Stimulated activated CD4-positive, alpha-beta T cell treated with anti-CD3 and anti-CD28 coated beads, TNF-alpha, amount 100 ng/mL, for 1 hour (primary cell): ENCODE data around the gene RAD23A.
"Not testable (repeated sequence)": the region's sequence is repeated elsewhere in the genome, so short reads cannot be mapped to it uniquely, and the experiment has no call there.

Experiments used
- DNase-seq, 3 donors: peaks; one replicate each; pipeline ENCODE4 v3.0.0-alpha.2; 2020; ENCODE audit warnings: low read depth in 3 of 3, low spot score in 1 of 3

The RAD23A gene

DNA sequence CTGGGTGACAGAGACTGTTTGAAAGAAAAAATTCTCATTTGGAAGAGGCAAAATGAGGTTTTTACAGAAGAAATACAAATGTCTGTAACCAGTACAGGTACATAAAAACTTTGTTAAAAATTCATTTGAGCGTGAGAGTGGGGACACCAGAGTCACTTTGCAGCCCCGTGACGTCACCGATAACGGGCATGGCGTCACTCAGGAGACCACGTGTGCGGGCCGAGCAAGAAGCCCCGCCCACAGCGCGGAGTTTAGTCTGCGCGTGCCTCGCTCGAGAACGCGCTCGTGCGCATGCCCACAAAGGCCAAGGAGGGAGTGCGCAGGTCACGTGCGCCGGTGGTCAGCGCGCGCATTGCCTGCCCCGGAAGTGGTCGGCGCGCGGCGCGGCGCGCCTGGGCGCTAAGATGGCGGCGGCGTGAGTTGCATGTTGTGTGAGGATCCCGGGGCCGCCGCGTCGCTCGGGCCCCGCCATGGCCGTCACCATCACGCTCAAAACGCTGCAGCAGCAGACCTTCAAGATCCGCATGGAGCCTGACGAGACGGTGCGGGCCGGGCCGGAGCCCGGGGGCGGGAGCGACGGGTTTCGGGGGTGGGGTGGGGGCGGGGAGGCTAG is at the start of gene RAD23A:
RAD23A (plus strand) TSS at position 384 of the 613 bp plus-strand sequence; CDS start at position 471, 87 bp downstream.
- peak; percentile 92 to 98 (median 96) for DNase-seq

DNA sequence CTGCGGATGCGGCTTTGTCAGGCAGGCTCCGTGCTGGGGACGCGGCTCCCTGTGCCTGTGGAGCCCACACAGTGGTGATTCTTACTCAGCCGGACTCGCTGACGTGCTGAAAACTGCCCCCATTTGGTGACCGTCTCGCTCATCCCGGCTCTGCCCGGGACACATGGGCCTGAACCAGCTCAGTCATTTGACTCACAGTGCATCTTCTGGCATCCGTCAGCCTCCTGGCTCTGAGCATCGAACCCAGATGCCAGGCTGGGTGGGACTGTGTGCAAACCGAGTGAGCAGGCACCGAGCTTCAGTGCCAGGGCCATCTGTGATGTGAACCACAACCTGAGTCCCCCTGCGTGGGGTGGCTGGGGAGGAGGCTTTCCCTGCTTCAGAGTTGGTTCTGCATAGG is 49.2 kb upstream of the RAD23A start:
- DNase-seq = no peak

GRCh38 chr19:12899891-12900518 is 45.7 kb upstream of the RAD23A start:
- DNase-seq = no peak

DNA sequence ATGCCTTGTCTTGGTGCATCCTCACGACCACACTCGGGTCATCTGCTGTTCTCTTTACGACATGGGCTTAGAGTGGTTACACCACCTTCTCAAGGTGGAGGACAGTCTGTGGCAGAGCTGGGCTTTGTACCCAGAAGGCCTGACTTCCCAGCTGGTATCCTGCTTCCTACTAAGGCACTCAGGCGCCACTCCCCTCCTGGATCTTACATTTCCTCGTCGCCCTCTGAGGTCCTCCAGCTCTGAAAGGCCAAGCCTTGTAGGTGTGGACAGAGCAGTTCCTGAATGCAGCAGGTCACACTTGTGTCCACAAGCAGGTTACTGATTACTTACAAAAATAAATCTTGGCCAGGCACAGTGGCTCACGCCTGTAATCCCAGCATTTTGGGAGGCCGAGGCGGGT is 38.5 kb upstream of the RAD23A start:
- DNase-seq = no peak

GRCh38 chr19:12912571-12912970 is 33.1 kb upstream of the RAD23A start:
- DNase-seq = no peak

DNA sequence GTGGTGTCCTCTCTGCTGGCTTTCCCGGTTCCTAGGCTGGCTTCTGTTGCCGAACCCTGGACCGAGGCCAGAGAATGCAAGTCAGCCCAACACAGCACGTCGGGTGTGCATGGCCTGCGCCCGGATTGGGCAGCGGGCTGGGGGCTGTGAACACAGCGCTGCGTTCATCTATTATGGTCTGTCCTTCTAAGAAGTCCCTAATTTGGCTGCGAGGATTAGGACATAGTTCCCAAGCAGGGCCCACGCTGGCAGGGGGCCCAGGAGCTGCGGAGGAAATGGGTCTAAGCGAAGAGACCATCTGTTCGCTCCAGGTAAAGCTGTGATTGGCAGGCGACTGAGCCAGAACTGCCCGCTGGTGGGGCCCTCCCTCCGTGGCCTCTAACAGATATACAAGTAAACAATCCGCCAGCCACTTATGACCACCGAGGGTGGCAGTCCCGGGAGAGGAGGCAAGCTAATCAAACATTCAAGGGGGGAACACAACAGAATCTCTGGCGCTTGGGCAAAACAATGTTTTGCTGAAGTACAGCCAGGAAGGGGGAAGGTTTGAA is 32.6 kb upstream of the RAD23A start:
- DNase-seq = no peak

DNA sequence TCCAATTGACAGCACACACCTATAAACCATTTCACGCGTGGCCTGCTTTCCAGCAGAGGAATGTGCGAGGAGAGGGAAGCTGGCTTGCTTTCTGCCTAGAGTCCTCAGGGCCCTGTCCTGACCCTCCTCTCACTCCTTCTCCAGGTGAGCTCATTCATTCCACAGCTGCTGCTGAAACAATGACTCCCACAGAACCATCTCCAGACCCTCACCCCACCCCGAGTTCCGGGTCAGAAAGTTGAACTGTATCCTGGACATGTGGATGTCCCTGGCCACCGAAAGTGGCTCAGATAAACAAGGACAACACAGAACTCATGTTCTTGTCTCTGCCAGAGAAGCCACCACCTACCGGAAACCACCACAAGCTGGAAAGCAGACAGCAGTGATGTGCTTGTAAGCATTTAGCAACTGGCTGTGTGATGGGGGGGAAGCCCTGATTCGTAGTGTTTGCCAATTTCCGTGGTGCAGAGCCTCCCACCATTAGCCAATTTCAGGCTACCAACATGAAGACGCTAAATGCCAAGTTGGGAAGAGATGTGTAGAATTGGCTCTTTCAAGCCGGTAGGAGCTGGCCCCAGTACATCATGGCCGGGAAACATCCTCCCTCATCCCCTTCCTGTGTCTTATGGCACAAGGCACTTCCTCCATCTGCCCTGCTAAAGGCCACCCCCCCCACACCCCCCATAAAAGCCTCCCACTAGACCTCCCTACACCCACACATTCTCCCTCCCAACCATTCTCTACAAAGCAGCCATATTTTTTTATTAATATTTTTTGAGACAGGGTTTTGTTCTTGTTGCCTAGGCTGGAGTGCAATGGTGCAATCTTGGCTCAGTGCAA is 31.6 kb upstream of the RAD23A start:
- DNase-seq = peak in 1 of 3 donors; percentile 35

DNA sequence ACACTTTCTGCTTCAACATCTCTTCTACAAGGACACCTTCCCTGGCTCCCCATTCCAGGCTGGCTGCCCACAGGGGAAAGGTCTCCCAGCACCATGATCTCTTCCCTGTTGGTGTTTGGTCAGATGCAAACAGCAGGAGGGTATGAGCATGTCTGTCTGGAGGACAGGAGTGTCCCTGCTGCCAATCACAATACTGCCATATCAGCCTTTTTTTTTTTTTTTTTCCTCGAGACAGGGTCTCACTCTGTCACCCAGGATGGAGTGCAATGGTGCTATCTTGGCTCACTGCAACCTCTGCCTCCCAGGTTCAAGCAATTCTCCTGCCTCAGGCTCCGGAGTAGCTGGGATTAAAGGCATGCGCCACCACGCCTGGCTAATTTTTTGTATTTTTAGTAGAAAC is 29.8 kb upstream of the RAD23A start:
- not testable (repeated sequence) for DNase-seq

GRCh38 chr19:12918253-12918652 is 27.4 kb upstream of the RAD23A start:
- no peak for DNase-seq

DNA sequence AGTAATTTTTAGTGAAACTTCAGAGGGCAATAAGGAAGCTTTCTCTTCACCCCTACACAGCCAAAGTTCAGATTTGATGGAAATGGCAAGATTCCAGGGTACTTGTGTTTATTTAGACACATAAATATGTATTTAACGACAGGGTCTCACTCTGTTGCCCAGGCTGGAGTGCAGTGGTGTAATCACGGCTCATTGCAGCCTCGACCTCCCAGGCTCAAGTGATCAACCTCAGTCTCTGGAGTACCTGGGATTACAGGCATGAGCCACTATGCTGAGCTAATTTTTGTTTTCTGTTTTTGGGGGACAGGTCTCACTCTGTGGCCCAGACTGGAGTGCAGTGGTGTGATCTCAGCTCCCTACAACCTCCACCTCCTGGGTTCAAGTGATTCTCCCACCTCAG is 24.6 kb upstream of the RAD23A start:
- no peak for DNase-seq

DNA sequence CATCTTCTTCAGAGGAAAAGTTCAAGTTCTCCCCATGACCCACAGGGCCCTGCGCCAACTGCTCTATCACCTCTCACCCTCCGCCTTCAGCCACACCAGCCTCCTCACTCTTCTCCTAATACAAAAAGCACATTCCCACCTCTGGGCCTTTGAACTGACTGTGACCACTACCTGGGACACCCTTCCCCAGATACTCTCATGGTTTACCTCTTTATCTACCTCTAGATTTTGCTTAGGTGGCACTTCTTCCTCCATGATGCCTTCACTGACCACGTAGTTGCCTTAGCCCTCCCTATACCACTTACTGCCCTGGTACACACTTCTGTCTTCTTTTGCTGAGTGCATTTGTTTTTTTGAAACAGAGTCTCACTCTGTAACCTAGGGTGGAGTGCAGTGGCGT is 22.7 kb upstream of the RAD23A start:
- no peak for DNase-seq

GRCh38 chr19:12924621-12925310 is 20.9 kb upstream of the RAD23A start:
- DNase-seq = no peak

DNA sequence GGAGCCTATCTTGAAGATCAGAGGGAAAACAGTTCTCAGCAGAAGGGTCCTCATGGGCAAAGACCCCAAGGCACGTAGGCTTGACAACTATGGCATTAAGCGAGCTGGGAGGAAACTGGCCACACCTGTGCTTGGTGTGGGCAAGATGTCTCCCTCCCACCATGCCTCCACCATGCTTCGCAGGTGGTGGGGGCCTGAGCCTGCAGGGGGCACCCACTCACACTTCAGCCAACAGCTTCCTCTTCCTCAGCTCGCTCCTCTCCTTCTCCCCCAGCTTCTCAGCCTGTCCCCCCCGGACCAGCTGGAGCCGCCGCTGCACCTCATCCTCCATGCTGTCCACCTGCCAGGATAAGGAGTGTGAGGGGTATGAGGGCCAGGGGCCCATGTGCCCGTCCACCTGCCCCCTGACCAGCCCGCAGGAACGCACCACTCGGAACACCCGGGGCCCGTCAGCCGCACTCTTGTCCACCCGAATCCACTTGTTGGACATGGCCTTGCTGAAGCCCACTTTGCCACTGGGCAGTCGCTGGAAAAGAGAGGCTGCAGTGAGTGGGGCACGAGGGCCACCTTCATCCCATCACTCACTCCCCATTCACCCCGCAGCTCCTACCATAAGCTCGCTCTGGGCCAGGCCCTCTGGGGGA is 15.5 kb upstream of the RAD23A start:
- no peak for DNase-seq

- DNase-seq = no peak
Observed at GRCh38 chr19:12932392-12933286, 13.0 kb upstream of the RAD23A start.

GRCh38 chr19:12933287-12934072 is 12.2 kb upstream of the RAD23A start, which contains the start of gene FARSA:
Gene FARSA (minus strand): TSS chr19:12933711. CDS start chr19:12933696, 15 bp downstream.
- peak; percentile 66 to 79 (median 74) for DNase-seq

DNA sequence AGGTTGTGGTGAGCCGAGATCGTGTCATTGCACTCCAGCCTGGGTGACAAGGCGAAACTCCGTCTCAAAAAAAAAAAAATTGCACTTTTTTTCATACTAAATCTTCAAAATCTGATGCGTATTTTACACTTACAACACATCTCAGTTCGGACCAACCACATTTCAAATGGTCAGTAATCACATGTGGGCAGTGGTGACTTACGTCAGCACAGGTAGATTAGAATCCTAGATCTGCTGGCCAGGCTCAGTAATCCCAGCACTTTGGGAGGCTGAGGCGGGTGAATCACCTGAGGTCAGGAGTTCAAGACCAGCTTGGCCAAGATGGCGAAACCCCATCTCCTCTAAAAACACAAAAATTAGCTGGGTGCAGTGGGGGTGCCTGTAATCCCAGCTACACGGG is 10.6 kb upstream of the RAD23A start:
- no peak for DNase-seq

GRCh38 chr19:12936582-12936981 is 9.1 kb upstream of the RAD23A start:
- DNase-seq = no peak

DNA sequence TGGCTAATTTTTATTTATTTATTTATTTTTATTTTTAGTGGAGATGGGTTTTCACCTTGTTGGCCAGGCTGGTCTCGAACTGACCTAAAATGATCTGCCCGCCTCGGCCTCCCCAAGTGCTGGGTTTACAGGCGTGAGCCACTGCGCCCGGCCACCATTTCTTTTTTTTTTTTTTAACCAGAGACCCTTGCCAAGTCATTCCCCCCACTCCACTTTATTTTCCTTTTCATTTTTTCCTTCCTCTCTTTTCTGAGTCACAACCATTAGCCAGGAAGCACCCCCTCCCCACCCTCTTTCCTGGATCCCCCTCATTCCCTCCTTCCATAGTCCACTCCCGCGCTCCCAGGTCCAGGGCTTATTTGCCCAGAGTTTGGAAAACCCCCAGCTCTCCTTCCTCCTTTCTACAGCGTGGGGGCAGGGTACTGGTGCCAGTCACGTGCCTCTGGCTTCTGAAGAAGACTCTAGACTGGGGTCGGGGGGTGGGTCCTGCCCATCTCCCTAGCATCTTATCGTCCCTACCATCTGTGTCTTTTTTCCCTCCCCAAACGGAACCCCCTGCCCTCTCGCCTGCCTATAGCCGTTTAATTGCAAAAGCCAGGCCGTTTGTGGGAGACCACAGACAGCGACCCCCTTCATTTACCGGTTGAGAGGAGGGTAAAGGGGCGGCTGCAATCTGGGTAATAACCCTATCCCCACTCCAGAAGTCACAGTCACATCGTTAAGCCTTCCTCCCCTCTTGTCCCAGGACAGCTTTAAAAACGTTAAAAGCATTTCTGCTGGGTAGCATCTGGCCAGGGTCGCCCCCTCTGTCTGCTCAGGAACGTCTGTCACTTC is 8.4 kb upstream of the RAD23A start:
- no peak for DNase-seq
